DMS53 treated with DMSO at 0.1 percent for 48 hours (cell line): ENCODE results near the gene PRKCD.

Experiments
- DNase-seq: peaks from one replicate; lab custom pipeline; 2025; ENCODE audit not compliant: unreplicated experiment; lab: John Stamatoyannopoulos, UW

The PRKCD gene

DNA sequence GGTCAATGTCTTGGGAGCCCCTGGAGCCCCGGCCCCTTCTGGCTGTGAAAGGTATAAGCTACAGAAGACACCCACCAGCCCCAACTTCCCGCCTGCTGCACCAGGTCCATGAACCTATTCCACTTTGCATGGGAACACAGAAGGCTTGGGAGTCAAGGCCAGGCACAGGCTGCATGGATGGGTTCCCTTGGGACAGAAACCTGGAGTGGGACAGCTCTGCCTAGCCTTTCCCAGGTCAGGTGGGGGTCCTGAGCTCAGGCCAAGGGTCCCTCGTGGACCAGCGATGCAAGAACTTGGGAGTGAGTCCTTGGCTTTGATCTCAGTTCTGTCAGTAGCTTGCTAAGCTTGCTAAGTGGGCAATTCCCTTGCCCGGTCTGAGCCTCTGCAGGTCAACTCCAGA lies 69.8 kb downstream of the PRKCD start:
- no peak for DNase-seq

DNA sequence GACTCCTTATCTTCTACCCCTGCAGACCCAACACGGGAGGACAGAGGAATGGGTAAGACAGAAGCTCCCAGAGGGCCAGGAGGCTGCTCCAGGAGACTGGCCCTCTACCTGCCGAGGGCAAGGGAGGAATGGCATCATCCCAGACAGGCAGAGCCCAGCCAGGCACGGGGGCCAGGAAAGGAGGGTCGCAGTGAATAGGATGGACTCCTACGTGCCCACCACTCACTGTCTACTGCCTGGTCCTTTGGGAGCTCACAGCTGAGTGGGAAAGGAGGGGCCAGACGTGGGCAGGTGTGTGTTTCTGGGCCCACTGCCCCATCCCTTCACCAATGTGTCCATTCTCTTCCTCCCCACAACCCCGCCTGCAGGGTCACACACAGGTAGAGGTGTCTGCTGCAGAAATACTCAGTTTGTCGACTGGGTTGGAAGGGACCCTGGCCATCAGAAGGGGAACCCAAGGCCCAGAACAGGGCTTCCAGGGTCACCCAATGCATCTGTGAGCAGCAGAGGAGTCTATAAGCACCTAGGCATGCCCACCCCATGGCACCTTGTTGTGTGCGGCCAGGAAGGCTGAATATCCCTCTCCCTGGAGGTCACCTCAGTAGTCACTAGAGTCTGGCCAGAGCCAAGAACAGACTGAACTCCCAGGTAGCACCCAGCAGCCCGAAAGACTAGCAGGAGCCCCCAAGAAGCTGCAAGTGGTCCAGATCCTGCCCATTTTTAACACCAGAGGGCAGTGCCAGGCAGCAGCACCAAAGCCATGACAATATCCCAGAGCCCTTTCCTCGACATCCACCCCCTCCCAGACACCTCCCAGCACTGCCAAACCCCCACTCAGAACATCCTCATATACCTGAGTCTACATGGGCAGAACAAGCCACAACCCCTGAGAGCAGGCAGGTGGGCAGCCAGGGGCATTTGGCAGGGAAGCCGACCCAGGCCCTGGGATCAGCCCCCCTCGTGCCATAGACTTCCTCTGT lies 70.8 kb downstream of the PRKCD start:
- DNase-seq, result no peak

DNA sequence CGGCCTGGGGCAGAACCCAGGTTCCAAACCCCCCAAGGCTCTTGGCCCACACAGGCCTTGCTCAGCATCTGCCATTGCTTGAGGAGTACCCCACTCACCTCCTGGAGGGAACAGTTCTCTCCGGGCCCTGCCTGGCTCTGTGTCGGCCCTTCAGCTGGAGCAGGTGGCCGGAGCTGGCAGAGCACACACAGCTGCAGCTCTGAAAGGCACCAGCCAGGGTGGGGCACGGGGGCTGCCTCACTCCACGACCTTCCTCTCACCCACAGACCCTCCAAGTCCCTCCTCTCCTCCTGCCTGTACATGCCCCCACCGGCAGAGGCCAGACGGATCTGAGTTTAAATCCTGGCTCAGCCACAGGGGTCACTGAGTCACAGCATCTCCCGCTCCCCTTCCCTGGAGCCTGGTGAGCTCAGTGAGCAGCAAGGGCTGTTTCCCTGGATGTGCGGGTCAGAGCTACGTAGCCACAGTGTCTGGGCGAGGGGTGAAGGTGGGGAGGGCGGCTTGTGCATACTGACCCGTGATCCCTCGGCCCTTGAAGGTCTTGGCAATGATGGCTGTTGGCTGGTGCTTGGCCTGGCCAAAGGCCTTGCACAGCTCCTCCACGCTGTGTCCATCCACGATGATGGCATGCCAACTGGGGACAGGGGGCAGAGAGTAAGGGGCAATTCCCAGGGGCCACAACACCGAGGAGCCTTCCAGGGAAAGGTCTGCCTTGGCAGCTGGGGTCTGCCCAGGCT lies 71.8 kb downstream of the PRKCD start:
- DNase-seq, result no peak

DNA sequence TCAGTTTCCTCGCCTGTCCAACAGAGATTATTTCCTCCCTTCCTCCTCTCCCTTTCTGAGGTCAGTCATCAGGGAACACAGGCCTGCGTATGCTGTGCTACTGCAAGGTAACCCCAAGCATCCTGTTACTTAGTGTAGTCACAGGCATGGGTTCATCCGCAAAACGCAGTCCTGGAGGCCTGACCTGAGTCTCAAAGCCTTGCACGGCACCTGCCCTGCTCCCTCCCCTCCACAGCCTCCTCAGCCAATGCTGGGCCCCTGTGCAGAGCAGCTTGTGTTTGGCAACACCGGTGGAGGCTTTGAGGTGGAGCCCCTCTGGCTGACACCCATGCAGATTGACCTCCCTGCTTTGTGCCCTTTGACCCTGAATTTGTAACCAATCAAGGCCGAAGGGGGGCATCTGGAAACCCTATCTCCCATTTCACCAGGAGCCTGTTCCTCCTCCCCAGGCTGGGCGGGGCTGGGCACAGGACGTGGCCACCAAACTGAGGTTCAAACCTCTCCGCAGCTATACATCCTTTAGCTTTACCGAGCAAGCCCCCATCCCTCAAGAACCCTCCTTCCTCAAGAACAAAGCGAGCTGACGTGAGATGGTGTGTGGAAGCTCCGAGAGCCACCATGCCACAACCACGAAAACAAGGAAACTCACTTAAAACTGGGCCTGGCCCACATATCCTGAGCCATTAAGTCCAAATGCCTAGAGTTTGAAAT lies 73.3 kb downstream of the PRKCD start:
- DNase-seq, result no peak

DNA sequence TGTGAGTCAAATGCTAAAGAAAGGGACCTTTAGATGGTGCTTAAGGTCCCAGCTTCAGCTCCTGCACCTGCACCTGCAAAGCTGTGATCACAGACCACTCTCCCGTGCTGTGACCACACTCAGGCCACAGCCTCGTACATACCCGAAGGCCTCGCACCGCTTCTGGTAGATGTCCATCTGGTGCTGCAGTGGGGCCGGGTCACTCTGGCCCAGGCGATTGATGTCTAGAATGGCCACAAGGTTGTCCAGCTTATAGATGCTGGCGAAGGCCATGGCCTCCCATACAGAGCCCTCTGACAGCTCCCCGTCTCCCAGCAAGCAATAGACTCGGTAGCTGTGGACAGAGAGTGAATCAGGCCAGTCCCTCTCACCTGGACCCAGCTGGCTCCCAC lies 73.8 kb downstream of the PRKCD start:
- DNase-seq, result no peak

DNA sequence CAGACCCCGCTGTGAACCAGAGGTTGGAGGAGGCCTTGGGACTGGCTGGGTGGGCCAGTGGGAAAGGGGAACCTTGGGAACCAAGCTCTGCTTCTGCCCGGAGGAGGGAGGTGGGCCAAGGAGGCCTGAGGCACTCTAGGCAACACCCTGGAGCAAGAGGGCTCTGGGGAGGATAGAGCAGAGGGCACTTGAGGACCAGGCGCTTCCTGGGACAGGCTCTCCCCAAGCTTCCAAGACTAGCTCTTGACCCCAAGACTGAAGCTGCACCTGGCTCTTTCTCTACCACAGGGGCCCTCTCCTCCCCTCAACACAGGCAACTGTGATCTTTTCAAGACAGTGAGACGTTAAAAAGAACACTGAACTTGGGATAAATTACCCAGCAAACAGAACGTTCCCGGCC lies 74.5 kb downstream of the PRKCD start:
- DNase-seq, result no peak

DNA sequence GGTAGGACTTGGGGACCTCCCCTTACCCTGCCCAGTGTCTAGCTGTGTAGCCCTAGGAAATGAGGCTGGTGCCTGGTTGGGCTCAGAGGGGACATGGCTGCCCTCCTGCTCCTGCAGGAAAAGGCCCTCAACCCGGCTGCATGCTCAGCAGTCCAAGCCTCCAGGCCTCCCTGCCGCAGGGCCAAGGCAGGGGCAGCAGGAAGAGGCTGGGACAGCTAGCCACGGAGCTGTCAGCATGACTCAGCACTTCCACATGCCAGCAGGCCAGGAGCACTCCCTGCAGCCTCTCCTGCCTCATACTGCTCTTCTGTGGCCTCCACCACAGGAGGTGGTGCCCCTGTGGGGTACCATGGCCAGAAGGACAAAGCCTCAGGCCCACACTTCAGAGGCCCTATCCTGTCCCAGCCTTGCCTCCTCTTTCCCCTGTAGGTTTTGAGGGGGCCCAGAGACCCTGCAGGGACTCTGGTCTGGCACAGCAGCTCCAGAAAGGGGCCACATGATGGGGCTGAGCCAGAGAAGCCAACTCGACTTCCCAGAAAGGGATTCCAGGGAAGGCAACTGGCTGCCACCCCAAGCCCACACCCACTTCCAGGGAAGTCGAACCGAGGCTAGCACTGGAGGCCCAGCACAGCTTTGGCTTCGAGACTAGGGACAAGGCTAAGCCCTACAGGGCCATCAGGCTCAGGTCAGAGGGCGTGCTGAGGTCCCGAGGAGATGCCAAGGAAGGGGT lies 75.3 kb downstream of the PRKCD start:
- peak; percentile 0 for DNase-seq

DNA sequence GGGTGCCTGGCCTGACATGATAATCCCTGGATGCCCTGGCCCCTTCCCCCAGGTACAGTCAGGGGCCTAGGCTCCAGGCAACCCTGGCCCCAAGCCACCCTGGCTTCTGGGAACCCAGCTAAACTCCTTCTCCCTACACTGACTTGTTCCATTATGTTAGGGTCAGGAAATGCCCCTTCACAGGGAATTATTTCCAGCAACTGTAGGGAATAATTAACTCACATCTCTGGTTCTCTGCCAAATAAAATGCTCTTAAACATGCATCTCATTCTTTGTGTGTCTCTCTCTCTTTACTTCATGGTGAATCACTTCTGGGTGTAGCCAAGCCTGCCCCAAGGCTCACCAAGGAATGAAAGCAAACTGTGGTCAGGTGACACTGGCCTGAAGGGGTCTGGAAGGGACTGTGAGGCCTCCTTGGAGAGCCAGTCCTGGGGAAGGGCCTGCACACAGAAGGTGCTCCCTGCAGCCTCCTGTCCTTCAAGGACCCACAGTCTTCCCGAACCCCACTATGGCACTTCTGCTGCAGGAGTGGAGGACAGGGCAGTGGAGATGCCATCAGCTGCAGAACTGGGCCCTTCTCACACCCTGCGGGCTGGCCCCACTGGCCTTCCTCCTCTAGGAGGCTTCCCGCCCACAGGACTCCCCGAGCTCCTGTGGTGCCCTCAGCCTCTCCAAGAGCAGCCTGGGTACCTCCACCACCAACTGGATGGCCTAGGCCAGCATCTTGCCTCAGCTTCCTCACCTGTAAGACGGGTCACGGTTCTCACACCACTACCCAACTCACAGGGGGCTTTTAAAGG lies 77.2 kb downstream of the PRKCD start:
- peak; percentile 42 for DNase-seq

DNA sequence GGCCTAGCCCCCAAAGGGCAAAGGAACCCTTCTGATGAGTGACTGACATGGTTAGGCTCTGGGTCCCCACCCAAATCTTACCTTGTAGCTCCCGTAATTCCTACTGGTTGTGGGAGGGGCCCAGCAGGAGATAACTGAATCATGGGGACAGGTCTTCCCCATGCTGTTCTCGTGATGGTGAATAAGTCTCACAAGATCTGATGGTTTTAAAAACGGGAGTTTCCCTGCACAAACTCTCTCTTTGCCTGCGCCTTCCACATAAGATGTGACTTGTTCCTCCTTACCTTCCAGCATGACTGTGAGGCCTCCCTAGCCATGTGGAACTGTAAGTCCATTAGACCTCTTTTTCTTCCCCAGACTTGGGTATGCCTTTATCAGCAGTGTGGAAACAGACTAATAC lies 77.9 kb downstream of the PRKCD start:
- no peak for DNase-seq

DNA sequence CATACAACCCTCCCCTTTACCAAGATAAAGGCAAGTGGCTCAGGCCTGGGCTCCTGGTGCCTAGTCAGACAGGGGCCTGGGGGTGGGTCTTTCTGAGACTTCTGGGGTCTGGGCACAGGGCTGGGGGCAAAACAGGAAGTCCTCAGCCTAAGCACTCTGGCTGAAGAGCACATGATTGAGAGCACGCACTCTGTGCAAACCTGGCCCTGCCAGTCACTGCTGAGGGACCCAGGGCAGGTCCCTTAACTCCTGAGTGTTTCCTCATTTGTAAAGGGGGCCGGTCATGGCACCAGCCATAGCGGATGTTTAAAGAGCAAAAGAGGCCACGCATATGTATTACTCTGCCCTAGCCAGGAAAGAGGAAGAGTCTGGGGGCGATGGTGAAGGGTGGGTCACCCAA lies 78.8 kb downstream of the PRKCD start:
- DNase-seq, result no peak

DNA sequence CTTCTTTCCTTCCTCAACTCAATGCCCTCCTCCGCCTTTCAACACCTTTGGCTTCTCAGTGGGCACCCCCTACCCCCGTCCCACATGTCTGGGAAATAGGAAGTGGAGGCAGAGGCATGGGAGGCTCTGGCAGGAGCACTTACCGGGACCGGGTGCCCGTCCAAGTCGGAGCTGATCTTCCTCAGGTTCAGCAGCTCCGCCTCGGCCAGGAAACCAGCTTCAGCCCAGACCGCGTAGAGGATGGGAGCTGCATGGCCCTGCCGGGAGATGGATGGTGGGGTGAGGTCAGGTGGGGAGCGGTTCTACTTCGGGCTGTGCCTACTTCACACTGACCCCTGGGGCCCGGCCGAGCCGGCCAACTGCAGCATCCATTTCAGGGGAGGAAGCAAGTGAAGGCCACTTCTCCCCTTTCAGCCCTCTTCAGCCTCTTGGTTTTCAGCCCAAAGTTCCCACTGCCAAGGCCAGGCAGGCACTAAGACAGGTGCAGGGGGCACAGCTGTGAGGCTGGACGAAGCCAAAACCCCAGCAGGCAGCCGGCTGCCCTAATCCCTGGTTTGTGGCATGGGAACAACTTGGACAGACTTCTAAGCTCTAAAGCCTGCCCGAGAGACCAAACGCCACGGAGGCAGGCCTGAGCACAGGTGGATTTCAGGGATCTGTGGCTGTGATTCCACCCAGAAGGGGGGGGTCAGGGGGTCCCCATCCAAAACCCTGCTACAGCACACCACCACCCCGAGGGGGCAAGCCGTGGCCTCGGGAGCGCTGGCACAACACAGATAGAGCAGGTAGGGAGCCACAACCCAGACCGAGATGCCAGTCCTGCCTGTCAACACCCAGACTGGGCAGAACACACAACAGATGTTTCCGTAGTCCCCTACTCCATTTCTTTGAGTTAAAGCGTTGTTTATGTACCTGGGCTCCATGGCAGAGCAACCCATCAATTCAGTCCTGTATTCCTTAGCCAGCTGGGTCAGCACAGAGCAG lies 80.3 kb downstream of the PRKCD start:
- no peak for DNase-seq

DNA sequence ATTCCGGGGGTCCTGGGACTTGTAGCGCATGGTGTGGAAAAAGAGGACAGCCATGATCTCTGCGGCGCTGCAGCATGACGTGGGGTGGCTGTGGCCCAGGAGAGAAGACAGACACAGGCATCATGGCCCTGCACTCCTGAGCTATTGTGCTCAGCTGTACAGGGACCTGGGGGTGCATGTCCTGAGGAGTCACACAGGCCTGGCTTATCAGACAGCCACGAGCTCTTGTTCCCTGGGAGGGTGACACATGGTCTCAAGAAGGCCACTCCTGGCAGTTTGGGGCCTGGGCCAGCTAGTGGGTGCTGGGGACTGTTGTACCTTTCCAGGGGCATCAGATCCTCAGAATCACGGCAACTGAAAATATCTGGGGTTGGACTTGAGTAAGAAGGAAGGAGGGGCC lies 81.1 kb downstream of the PRKCD start:
- DNase-seq, result no peak
